ENCODE data around the gene WNT8B. TPM values are rescaled to one million over a fixed set of nuclear protein-coding genes. Genes with fewer than 3 reads are reported as not detected.

WNT8B gene
- total and polyA plus RNA-seq, 2 of the 13 experiments (the other 11 are each of a cell fraction or from before 2014, with no cell fraction given): 0.07 to 0.20 TPM

- no peak for TF ChIP-seq AKNA (CRISPR knock-in tag; IDR thresholded peaks at IDR 0.05; ENCODE audit: borderline replicate concordance)
- no peak for TF ChIP-seq MXI1 (IDR thresholded peaks at IDR 0.05; ENCODE audit: borderline replicate concordance, low read depth, low read length)
Observed at GRCh38 chr10:100520811-100521210, 58.0 kb downstream of the WNT8B start (continued).

- Histone ChIP-seq H3K27me3 (ENCODE audit: control insufficient read depth in 1 of 2, insufficient read depth in 2 of 2, low read length in 2 of 2) (no peaks in the 10 kb centered on the region), H3K27ac (ENCODE audit: extremely low read length, insufficient read depth, low read length) (no peak overlapping the region), H3K79me2 (ENCODE audit: insufficient read depth, low read length) (no peaks in the 10 kb centered on the region), H4K20me1 (ENCODE audit: insufficient read depth, low read length) (no peaks in the 10 kb centered on the region), H3K4me2 (ENCODE audit: low read depth, low read length) (no peak overlapping the region), H3K4me3 (replicated peaks in 1 of 3; ENCODE audit: insufficient read depth in 1 of 3, low read depth in 2 of 3, low read length in 3 of 3) (no peak overlapping the region), H2AFZ (ENCODE audit: low read length) (no peak overlapping the region), H3K9ac (ENCODE audit: insufficient read depth, low read depth, low read length) (no peak overlapping the region), H3K9me3 (ENCODE audit: low read length) (no peaks in the 10 kb centered on the region), H3K36me3 (replicated peaks in 1 of 2; ENCODE audit: control insufficient read depth in 1 of 2, insufficient read depth in 2 of 2, low read length in 2 of 2) (peaks cover 4 to 28% of the 10 kb centered on the region in 2 experiments), H3K4me1 (ENCODE audit: insufficient read depth, low read length) (peaks cover 14% of the 10 kb centered on the region)
- ATAC-seq (no peak), FAIRE-seq (no peak), DNase-seq (ENCODE audit: low spot score) (no peak)
- TF ChIP-seq POLR2AphosphoS5 (IDR thresholded peaks at IDR 0.05; ENCODE audit: low read depth, low read length) (no peak), ZNF121 (CRISPR knock-in tag; IDR thresholded peaks at IDR 0.05) (peak; percentile 83)
- no TSS peak for BruUV-seq (replicated peaks)
- CTCF ChIA-PET (ENCODE audit: low intra/inter-chr PET ratio, low total read pairs): no interaction called here
- in situ Hi-C loops (cut with HindIII; ENCODE audit: extremely low pct_ligation_motif_present, low pct_unique_long_range_greater_than_20kb): no loop called here
- intact Hi-C loops (cut with micrococcal nuclease; ENCODE audit: unreplicated experiment): no loop called here
- 99% methylated on average over 5 of the region's 5 CpGs for WGBS (ENCODE audit: low lambda C conversion rate)
- POLR2A ChIA-PET: interaction anchor here (2.8 kb wide), 1 partner anchor 13 kb away, joined by 9 read pairs; the partner anchor contains the start of gene HIF1AN
Observed at GRCh38 chr10:100522107-100522801, 59.4 kb downstream of the WNT8B start.

Measured in HepG2 (cell line).